ENCODE measurements around the gene SESTD1.
"Not testable (repeated sequence)": the region's sequence is repeated elsewhere in the genome, so short reads cannot be mapped to it uniquely, and the experiment has no call there.

The SESTD1 gene

GRCh38 chr2:179237209-179237946, 27.3 kb downstream of the SESTD1 start:
- DNase-seq (ENCODE audit: low spot score), result no peak

GRCh38 chr2:179235463-179236108, 29.0 kb downstream of the SESTD1 start:
- DNase-seq (ENCODE audit: low spot score), result peak; percentile 78

- no peak for DNase-seq (ENCODE audit: low spot score)
These were observed 29.9 kb downstream of the SESTD1 start for GRCh38 chr2:179234658-179235240.

- DNase-seq (ENCODE audit: low spot score), result no peak
These were observed 30.8 kb downstream of the SESTD1 start for GRCh38 chr2:179233626-179234430.

- DNase-seq (ENCODE audit: low spot score), result no peak
These were observed 31.5 kb downstream of the SESTD1 start for GRCh38 chr2:179233083-179233490.

- DNase-seq (ENCODE audit: low spot score), result no peak
These were observed 37.7 kb downstream of the SESTD1 start for GRCh38 chr2:179226961-179227259.

GRCh38 chr2:179226203-179226960, 38.2 kb downstream of the SESTD1 start:
- no peak for DNase-seq (ENCODE audit: low spot score)

- no peak for DNase-seq (ENCODE audit: low spot score)
These were observed 40.3 kb downstream of the SESTD1 start for GRCh38 chr2:179224361-179224760.

- DNase-seq (ENCODE audit: low spot score), result no peak
These were observed 42.6 kb downstream of the SESTD1 start for GRCh38 chr2:179222076-179222475.

GRCh38 chr2:179218848-179219594, 45.6 kb downstream of the SESTD1 start:
- DNase-seq (ENCODE audit: low spot score), result peak; percentile 75

- DNase-seq (ENCODE audit: low spot score), result not testable (repeated sequence)
These were observed 50.0 kb downstream of the SESTD1 start for GRCh38 chr2:179214671-179215070.

GRCh38 chr2:179211355-179211754, 53.3 kb downstream of the SESTD1 start:
- DNase-seq (ENCODE audit: low spot score), result no peak

- DNase-seq (ENCODE audit: low spot score), result not testable (repeated sequence)
These were observed 56.4 kb downstream of the SESTD1 start for GRCh38 chr2:179208277-179208676.

- no peak for DNase-seq (ENCODE audit: low spot score)
These were observed 57.6 kb downstream of the SESTD1 start for GRCh38 chr2:179207047-179207446.

GRCh38 chr2:179201869-179202268, 62.8 kb downstream of the SESTD1 start:
- DNase-seq (ENCODE audit: low spot score), result no peak

GRCh38 chr2:179195926-179196590, 68.6 kb downstream of the SESTD1 start:
- not testable (repeated sequence) for DNase-seq (ENCODE audit: low spot score)

GRCh38 chr2:179195141-179195540, 69.5 kb downstream of the SESTD1 start:
- no peak for DNase-seq (ENCODE audit: low spot score)

- no peak for DNase-seq (ENCODE audit: low spot score)
These were observed 70.8 kb downstream of the SESTD1 start for GRCh38 chr2:179193759-179194394.

- DNase-seq (ENCODE audit: low spot score), result no peak
These were observed 73.5 kb downstream of the SESTD1 start for GRCh38 chr2:179191110-179191509.

- no peak for DNase-seq (ENCODE audit: low spot score)
These were observed 78.5 kb downstream of the SESTD1 start for GRCh38 chr2:179186126-179186525.

Data from kidney tubule cell (primary cell).